ENCODE data around the gene NCR1.
"Not testable (repeated sequence)": the region's sequence is repeated elsewhere in the genome, so short reads cannot be mapped to it uniquely, and the experiment has no call there.

Gene NCR1

DNA sequence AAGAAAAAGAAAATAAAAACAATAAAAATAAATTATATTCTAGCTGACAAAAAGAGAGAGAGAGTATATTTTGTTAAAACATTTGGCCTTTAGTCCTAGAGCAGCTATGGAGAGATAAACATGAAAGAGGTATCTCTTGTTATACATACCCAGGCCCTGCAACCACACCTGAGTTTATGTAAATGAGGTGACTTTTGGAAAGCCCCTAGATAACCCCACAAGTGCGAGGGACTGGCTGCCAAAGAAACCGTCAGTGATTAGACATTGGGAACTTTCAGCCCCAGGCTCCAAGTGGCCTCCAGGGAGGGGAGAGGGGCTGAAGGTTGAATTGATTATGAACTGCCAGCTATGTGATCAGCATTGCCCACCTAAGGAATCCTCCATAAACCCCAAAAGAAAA is 43.5 kb downstream of the NCR1 start:
- no peak overlapping the region for H3K27ac ChIP-seq
- TF ChIP-seq ZFX (IDR thresholded peaks at IDR 0.05; ENCODE audit: borderline replicate concordance) = no peak
- TF ChIP-seq, protein P1, sequence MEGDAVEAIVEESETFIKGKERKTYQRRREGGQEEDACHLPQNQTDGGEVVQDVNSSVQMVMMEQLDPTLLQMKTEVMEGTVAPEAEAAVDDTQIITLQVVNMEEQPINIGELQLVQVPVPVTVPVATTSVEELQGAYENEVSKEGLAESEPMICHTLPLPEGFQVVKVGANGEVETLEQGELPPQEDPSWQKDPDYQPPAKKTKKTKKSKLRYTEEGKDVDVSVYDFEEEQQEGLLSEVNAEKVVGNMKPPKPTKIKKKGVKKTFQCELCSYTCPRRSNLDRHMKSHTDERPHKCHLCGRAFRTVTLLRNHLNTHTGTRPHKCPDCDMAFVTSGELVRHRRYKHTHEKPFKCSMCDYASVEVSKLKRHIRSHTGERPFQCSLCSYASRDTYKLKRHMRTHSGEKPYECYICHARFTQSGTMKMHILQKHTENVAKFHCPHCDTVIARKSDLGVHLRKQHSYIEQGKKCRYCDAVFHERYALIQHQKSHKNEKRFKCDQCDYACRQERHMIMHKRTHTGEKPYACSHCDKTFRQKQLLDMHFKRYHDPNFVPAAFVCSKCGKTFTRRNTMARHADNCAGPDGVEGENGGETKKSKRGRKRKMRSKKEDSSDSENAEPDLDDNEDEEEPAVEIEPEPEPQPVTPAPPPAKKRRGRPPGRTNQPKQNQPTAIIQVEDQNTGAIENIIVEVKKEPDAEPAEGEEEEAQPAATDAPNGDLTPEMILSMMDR (IDR thresholded peaks at IDR 0.05) = no peak

DNA sequence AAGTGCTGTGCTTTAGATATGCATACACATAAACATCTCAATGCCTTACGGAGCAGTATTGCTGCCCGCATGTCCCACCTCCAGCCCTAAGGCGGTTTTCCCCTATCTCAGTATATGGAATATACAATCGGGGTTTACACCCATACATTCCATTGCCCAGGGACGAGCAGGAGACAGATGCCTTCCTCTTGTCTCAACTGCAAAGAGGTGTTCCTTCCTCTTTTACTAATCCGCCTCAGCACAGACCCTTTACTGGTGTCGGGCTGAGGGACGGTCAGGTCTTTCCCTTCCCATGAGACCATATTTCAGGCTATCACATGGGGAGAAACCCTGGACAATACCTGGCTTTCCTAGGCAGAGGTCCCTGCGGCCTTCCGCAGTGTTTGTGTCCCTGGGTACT is 44.6 kb downstream of the NCR1 start:
- not testable (repeated sequence) for H3K27ac ChIP-seq

DNA sequence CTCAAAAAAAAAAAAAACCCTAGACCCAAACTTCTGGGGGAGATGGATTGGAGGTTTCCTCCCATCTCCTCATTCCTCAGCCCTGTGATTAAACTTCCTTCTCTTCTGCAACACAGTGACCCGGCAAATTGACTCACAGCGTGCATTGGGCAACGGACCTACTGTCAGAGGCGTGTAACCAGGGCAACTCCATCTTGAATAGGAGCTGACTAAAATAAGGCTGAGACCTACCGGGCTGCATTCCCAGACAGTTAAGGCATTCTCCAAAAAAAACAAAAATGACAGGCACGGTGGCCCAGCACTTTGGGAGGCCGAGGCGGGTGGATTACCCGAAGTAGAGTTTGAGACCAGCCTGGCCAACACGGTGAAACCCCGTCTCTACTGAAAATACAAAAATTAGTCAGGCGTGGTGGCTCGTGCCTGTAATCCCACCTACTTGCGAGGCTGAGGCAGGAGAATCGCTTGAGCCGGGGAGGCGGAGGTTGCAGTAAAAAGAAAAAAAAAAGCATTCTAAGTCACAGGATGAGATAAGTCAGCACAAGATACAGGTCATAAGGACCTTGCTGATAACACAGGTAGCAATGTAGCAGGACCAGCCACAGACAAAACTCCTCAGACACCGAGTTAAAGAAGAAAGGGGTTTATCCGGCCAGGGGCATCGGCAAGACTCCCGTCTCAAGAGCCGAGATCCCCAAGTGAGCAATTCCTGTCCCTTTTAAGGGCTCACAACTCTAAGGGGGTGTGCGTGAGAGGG is 46.8 kb downstream of the NCR1 start:
- TF ChIP-seq, protein P1 (IDR thresholded peaks at IDR 0.05) = no peak
- no peak overlapping the region for H3K27ac ChIP-seq

DNA sequence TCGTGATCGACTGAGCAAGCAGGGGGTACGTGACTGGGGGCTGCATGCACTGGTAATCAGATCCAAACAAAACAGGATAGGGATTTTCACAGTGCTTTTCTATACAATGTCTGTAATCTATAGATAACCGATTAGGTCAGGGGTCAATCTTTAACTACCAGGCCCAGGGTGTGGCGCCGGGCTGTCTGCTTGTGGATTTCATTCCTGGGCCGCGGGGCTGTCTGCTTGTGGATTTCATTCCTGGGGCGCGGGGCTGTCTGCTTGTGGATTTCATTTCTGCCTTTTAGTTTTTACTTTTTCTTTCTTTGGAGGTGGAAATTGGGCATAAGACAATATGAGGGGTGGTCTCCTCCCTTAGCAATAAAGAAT is 47.4 kb downstream of the NCR1 start:
- not testable (repeated sequence) for H3K27ac ChIP-seq

DNA sequence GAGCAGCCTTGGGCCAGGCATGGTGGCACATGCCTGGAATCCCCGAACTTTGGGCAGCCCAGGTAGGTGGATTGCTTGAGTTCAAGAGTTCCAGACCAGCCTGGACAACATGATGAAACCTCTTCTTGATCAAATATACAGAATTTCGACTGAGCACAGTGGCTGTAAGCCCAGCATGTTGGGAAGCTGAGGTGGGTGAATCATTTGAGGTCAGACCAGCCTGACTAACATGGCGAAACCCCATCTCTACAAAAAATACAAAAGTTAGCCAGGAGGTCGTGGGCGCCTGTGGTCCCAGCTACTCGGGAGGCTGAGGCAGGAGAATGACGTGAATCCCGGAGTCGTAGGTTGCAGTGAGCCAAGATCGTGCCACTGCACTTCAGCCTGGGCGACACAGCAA is 49.4 kb downstream of the NCR1 start:
- H3K27ac ChIP-seq = no peak overlapping the region
- TF ChIP-seq ZFX (IDR thresholded peaks at IDR 0.05; ENCODE audit: borderline replicate concordance) = no peak

DNA sequence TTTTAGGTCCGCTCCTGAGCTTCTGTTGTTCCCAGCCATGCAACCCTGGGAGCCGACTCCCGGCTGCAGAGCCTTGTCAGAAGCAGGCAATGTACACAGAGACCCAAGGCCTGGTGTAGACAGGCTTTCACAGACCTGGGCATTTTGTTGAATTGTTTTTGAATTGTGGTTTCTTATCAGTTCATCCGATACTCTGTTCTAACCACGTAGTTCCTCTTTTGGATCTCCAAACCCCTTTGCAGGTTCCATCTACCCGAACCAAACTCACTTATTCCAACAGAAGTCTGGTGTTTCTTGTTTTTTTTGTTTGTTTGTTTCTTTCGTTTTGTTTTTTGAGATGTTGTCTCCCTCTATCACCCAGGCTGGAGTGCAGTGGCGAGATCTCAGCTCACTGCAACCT is 53.9 kb downstream of the NCR1 start:
- no peak overlapping the region for H3K27ac ChIP-seq
- TF ChIP-seq ZFX (IDR thresholded peaks at IDR 0.05; ENCODE audit: borderline replicate concordance) = no peak
- TF ChIP-seq, protein P1 (IDR thresholded peaks at IDR 0.05) = no peak
